Cortex of kidney (tissue), 1 donor: ENCODE data around the gene DENND1A.
"Not testable (repeated sequence)": the region's sequence is repeated elsewhere in the genome, so short reads cannot be mapped to it uniquely, and the experiment has no call there.

Source experiments
- DNase-seq: peaks from one replicate; lab custom pipeline; 2025; lab: John Stamatoyannopoulos, UW

Gene DENND1A, protein sequence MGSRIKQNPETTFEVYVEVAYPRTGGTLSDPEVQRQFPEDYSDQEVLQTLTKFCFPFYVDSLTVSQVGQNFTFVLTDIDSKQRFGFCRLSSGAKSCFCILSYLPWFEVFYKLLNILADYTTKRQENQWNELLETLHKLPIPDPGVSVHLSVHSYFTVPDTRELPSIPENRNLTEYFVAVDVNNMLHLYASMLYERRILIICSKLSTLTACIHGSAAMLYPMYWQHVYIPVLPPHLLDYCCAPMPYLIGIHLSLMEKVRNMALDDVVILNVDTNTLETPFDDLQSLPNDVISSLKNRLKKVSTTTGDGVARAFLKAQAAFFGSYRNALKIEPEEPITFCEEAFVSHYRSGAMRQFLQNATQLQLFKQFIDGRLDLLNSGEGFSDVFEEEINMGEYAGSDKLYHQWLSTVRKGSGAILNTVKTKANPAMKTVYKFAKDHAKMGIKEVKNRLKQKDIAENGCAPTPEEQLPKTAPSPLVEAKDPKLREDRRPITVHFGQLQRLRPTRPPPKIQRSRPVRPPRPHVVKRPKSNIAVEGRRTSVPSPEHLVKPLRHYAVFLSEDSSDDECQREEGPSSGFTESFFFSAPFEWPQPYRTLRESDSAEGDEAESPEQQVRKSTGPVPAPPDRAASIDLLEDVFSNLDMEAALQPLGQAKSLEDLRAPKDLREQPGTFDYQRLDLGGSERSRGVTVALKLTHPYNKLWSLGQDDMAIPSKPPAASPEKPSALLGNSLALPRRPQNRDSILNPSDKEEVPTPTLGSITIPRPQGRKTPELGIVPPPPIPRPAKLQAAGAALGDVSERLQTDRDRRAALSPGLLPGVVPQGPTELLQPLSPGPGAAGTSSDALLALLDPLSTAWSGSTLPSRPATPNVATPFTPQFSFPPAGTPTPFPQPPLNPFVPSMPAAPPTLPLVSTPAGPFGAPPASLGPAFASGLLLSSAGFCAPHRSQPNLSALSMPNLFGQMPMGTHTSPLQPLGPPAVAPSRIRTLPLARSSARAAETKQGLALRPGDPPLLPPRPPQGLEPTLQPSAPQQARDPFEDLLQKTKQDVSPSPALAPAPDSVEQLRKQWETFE

GRCh38 chr9:123929870-123930831 lies at the start of gene DENND1A:
Gene DENND1A, minus strand, starts transcription at chr9:123930126. Its CDS starts 221 bp downstream, at chr9:123929905.
- DNase-seq, result peak; percentile 53

GRCh38 chr9:123978981-123979380 lies 49.1 kb upstream of the DENND1A start:
- no peak for DNase-seq

GRCh38 chr9:123976579-123976978 lies 46.7 kb upstream of the DENND1A start:
- DNase-seq, result not testable (repeated sequence)

- DNase-seq, result no peak
These were observed 45.9 kb upstream of the DENND1A start for GRCh38 chr9:123975871-123976270.

- DNase-seq, result no peak
These were observed 44.5 kb upstream of the DENND1A start for GRCh38 chr9:123974471-123974870.

DNA sequence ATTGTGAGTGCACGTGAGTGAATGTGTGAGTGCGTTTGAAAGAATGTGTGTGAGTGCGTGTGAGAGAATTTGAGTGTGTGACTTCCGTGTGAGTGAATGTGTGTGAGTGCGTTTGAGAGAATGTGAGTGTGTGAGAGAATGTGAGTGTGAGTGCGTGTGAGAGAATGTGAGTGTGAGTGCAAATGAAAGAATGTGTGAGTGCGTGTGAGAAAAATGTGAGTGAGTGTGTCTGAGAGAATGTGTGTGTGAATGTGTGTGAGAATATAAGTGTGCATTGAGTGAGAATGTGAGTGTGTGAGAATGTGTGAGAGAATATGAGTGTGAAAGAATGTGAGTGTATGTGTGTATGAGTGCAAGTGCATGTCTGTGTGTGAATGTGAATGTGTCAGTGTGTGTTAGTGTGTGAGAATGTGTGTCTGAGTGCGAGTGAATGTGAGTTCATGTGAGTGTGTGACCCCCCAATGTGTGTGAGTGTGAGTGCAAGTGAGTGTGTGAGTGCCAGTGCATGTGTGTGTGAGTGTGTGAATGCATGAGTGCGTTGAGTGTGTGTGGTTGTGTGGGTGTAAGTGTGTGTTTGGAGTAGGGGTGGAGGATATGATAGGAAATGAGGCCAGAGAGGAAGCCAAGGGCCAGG lies 43.8 kb upstream of the DENND1A start:
- no peak for DNase-seq

- DNase-seq, result no peak
These were observed 42.7 kb upstream of the DENND1A start for GRCh38 chr9:123972618-123973017.

GRCh38 chr9:123967323-123967722 lies 37.4 kb upstream of the DENND1A start:
- no peak for DNase-seq

- DNase-seq, result no peak
These were observed 36.1 kb upstream of the DENND1A start for GRCh38 chr9:123965801-123966686.

DNA sequence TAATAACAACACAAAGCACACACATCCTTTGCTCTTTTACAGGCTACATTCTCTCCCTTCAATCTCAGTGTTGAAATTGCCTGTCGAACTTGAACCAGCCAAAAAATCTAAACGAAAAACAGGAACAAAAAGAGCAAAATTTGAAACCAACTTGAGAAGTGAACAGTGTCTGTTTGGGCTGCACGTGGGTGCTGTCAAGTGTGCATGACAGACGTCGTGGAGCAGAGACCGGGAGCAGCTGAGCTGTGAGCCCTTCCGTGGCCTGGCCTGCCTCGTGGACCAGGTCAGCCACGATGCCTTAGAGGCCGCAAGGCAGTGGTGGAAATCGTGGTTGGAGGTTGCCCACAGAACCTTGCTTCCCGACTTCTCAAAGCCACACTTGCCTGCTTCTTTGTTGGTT lies 34.8 kb upstream of the DENND1A start:
- no peak for DNase-seq

DNA sequence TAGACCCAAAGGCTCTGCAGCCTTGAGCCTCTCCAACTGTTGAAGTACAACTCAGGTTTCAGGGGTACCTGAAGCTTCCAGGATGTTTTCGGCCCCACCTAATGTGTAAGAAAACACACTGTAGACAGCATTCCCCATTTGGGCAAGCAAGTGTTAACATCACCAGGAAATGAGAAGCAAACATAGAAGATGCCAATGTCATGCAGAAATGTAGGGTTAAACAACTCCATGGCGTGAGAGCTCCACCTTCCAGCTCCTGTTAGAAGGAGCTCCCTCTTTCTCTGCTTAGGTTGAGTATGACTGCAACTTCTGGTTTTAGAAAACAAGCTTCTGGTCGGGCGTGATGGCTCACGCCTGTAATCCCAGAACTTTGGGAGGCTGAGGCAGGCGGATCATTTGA lies 31.0 kb upstream of the DENND1A start:
- DNase-seq, result no peak

DNA sequence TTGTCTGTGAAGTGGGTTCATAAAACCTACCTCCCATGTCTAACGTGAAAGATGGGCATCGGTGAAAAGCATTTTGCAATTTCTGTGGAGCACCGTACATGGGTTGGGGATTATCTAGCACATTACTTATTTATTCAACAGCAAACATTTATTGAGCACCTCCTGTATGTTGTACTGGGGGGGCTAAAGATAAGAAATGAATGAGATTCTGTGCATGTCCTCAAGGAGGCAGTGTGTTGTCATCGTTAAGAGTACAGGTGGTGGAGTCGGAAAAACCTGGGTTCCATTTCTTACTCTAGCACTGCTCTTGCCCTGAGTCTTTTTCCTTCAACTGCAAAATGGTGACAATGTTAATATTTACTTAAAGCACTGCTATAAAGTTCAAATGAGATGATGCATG lies 30.4 kb upstream of the DENND1A start:
- no peak for DNase-seq

DNA sequence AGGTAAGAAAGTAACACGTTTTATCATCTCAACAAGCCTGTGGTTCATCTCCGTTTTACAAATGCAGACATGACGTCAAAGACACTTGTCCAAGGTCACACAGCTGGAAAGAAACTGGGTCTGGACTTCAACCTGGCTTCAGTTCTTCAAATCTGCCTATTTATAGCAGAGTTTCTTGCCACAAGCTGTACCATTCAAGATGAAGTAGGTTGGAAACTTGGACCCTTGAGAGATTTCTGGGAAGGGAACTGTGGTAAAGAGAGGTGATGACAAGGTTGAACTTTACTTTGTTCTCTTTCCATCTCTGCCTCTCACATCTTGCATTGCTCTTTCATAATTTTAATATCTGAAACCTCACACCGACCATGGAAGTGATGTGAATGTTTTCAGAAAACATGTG lies 29.9 kb upstream of the DENND1A start:
- no peak for DNase-seq

DNA sequence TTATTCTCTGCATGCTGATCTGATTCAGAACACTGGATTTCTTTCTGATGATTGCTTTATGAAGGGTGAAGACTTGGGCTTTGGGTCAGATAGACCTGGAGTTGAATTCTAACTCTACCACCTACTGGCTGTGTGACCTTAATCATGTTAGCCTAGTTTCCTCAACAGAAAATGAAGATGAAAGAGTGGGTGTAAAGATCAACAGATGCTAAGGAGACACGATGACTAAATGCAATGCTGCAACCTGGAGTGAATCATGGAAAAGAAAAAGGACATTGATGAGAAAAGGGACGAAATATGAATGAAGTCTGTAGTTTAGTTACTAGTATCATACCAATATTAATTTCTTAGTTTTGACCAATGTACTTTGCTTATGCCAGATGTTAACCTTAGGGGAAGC lies 27.8 kb upstream of the DENND1A start:
- DNase-seq, result no peak

DNA sequence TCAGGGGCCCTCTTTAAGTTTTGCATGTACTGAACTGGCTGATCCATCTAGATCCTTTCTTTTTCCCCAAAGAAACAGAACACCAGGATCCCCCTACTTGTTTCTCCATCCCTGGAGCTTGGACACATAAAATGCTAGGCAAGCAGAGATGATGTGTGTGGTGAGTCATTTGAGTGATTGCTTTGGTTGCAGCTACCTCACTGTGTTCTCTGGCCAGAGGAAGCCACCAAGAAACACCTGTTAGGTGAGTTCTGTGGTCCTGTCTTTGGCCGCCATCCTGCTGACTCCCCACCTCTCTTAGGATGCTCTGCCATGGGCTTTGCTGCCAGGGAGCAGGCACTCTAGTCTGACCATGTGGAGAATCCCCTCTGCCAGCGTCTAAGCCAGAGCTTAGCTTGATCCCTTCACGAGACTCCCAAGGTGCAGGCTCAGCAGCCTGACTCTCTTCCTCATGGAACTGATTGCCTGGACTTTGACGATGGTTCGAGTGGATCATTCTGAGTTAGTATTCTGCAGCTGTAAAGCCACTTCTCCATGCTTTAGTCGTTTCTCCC lies 27.3 kb upstream of the DENND1A start:
- DNase-seq, result no peak

DNA sequence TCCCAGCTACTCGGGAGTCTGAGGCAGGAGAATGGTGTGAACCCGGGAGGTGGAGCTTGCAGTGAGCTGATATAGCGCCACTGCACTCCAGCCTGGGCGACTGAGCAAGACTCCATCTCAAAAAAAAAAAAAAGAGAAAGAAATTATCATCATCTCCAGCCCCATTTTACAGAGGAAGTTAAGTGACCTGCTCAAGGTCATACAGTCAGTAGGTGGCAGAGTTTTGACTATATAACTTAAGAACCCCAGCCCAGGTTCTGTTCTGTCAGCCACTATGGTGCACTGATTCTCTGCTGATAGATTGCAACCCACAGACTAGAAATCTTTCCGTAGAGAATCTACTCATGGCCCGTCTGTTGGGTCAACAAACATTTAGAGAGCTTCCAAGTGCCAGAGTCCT lies 25.7 kb upstream of the DENND1A start:
- DNase-seq, result no peak

DNA sequence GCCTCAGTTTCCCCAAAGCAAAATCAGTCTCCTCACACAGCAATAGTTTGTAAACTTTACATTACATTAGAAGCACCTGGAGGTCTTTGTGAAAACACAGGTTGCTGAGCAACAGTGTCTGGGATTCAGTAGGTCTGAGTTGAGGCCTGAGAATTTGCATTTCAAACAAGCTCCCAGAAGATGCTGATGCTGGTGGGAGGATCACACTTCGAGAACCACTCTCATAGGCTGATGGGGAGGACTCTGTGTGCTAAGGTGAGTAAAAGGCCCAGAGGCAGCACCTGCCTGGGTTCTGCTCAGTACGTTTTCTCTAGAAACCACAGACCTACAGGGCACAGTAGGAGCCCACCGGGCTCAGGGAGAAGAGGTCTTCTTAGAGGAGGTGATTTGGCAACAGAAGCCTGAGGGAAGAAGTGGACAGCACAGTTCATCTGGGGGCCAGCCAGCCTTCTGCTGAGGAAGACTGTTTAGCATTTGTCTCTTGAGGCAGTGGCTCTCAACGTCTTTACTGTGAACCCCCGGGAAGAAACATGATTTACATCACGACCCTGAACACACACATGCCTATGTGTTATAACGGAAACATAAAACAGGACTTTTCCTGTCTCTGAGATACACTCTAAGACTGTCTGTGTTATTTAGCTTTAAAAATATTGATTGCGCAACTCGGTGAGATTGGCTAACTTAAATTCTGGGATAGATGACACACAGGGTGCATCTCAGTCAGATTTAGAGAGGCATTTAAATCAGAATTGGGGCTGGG lies 24.8 kb upstream of the DENND1A start:
- no peak for DNase-seq

GRCh38 chr9:123952641-123953495 lies 22.9 kb upstream of the DENND1A start:
- DNase-seq, result no peak
